Peyer's patch (tissue), 4 donors: ENCODE data around the gene C10orf88.

Experiments used
- POLR2A ChIP-seq, 2 donors: fragments of 450-650 bp; IDR thresholded peaks; one replicate each; pipeline ENCODE4 v1.5.1; 2017; ENCODE audit warnings: antibody characterized with exemption in 2 of 2, mild to moderate bottlenecking in 2 of 2, moderate library complexity in 2 of 2
- TF ChIP-seq, protein P1 (sequence below), 6 experiments: fragments of 450-650 bp in 4 of 6; fragments of 200-600 bp in 2 of 6; sonication (generic) in 1 of 6; IDR thresholded peaks; one replicate each; pipeline ENCODE4 v1.5.1; 2017 to 2019; ENCODE audit warnings: antibody characterized with exemption in 6 of 6, mild to moderate bottlenecking in 3 of 6, moderate library complexity in 1 of 6

DNA sequence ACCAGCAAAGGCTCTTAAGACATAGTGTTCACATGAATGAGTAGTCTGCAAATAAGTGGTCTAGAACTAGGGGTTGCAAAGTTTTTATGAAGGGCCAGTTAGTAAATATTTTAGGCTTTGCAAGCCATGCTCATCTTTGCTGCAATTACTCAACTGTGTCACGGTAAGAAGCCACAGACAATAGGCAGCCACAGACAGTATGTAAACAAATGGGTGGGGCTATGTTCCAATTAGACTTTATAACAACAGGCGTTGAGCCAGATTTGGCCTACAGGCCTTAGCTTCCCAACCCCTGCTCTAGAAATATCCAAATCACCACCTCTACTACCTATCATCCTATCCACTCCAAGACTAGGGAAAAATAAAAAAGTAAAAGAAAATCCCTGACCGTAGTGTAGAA lies 45.3 kb upstream of the C10orf88 start:
- TF ChIP-seq POLR2A (IDR thresholded peaks at IDR 0.05) = no peak
- TF ChIP-seq, protein P1, sequence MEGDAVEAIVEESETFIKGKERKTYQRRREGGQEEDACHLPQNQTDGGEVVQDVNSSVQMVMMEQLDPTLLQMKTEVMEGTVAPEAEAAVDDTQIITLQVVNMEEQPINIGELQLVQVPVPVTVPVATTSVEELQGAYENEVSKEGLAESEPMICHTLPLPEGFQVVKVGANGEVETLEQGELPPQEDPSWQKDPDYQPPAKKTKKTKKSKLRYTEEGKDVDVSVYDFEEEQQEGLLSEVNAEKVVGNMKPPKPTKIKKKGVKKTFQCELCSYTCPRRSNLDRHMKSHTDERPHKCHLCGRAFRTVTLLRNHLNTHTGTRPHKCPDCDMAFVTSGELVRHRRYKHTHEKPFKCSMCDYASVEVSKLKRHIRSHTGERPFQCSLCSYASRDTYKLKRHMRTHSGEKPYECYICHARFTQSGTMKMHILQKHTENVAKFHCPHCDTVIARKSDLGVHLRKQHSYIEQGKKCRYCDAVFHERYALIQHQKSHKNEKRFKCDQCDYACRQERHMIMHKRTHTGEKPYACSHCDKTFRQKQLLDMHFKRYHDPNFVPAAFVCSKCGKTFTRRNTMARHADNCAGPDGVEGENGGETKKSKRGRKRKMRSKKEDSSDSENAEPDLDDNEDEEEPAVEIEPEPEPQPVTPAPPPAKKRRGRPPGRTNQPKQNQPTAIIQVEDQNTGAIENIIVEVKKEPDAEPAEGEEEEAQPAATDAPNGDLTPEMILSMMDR (IDR thresholded peaks at IDR 0.05) = no peak
